Neural progenitor cell (in vitro differentiated cells): ENCODE results near the gene CCNE1. TPM values are rescaled to one million over a fixed set of nuclear protein-coding genes. Genes with fewer than 3 reads are reported as not detected.

Source experiments
- DNase-seq: peaks from one replicate; pipeline ENCODE4 v3.0.0-alpha.2; 2016; ENCODE audit warnings: low spot score
- H2AFZ ChIP-seq: fragments of 200-600 bp; sonication (generic); replicated peaks from 2 replicates; pipeline ENCODE4 v1.6.1; 2016; ENCODE audit warnings: antibody characterized with exemption
- H3F3A ChIP-seq: fragments of 200-600 bp; sonication (generic); 2 replicates; pipeline ENCODE4 v1.6.1; 2016; ENCODE audit warnings: antibody characterized with exemption, low read depth
- H3K27ac ChIP-seq: fragments of 200-600 bp; sonication (generic); 2 replicates; pipeline ENCODE4 v1.5.1; 2016; ENCODE audit warnings: mild to moderate bottlenecking
- H3K27me3 ChIP-seq: fragments of 200-600 bp; sonication (generic); 2 replicates; pipeline ENCODE4 v1.6.1; 2016; ENCODE audit warnings: mild to moderate bottlenecking, moderate library complexity
- H3K36me3 ChIP-seq: fragments of 200-600 bp; sonication (generic); 2 replicates; pipeline ENCODE4 v1.5.1; 2016
- H3K4me1 ChIP-seq: fragments of 200-600 bp; sonication (generic); 2 replicates; pipeline ENCODE4 v1.6.1; 2016; ENCODE audit warnings: mixed run types
- H3K4me2 ChIP-seq: fragments of 200-600 bp; sonication (generic); 2 replicates; pipeline ENCODE4 v1.6.1; 2016
- H3K4me3 ChIP-seq: fragments of 200-600 bp; sonication (generic); 2 replicates; pipeline ENCODE4 v1.5.1; 2016
- H3K79me2 ChIP-seq: fragments of 200-600 bp; sonication (generic); 2 replicates; pipeline ENCODE4 v1.6.1; 2016; ENCODE audit warnings: low read depth
- H3K9ac ChIP-seq: fragments of 200-600 bp; sonication (generic); 2 replicates; pipeline ENCODE4 v1.6.1; 2016
- H3K9me3 ChIP-seq: fragments of 200-600 bp; sonication (generic); 2 replicates; pipeline ENCODE4 v1.5.1; 2016; ENCODE audit warnings: low read depth
- H4K20me1 ChIP-seq: fragments of 200-600 bp; sonication (generic); 2 replicates; pipeline ENCODE4 v1.6.1; 2016; ENCODE audit warnings: low read depth
- H3K27ac Mint-ChIP-seq: 3 replicates; pipeline ENCODE4 v1.8.0; 2021; ENCODE audit warnings: mixed read lengths
- H3K27me3 Mint-ChIP-seq: 2 replicates; pipeline ENCODE4 v1.8.0; 2022; ENCODE audit warnings: low read depth, mild to moderate bottlenecking, inconsistent platforms, moderate library complexity, mixed read lengths; ENCODE audit not compliant: insufficient read depth
- H3K36me3 Mint-ChIP-seq: 3 replicates; pipeline ENCODE4 v1.8.0; 2021; ENCODE audit warnings: mixed read lengths
- H3K4me1 Mint-ChIP-seq: 3 replicates; pipeline ENCODE4 v1.8.0; 2021; ENCODE audit warnings: mixed read lengths
- H3K4me3 Mint-ChIP-seq: 3 replicates; pipeline ENCODE4 v1.8.0; 2021; ENCODE audit warnings: mild to moderate bottlenecking, moderate library complexity, mixed read lengths
- H3K9me3 Mint-ChIP-seq: 3 replicates; pipeline ENCODE4 v1.8.0; 2020; ENCODE audit warnings: mixed read lengths
- CTCF ChIP-seq: fragments of 200-600 bp; sonication (generic); IDR thresholded peaks from 2 replicates; pipeline ENCODE4 v1.5.1; 2017; ENCODE audit warnings: antibody characterized with exemption, mild to moderate bottlenecking
- EZH2 ChIP-seq: fragments of 200-600 bp; sonication (generic); IDR thresholded peaks from 2 replicates; pipeline ENCODE4 v1.6.1; 2017; ENCODE audit warnings: antibody characterized with exemption, mild to moderate bottlenecking, moderate library complexity
- EZH2phosphoT487 ChIP-seq: fragments of 200-600 bp; sonication (generic); IDR thresholded peaks from 2 replicates; pipeline ENCODE4 v1.6.1; 2017; ENCODE audit warnings: antibody characterized with exemption
- total RNA-seq: library from RNA; depleted of rRNA; stranded (reverse); fragments of >200 nt; gene quantifications from 2 replicates; pipeline ENCODE4 v1.2.3, GENCODE V29; 2015; ENCODE audit warnings: low replicate concordance

CCNE1 gene
- total RNA-seq, result 31.4 and 34.5 TPM in 2 replicates

- peaks cover 7% of the 10 kb centered on the region for H3K27me3 Mint-ChIP-seq
- peak within 1 kb of the TSS; percentile 95 for H3K4me3 Mint-ChIP-seq
- Histone ChIP-seq H3K9ac (no peak within 1 kb of the TSS), H3K4me3 (peak within 1 kb of the TSS; percentile 68), H3K36me3 (no peaks in the 10 kb centered on the region), H3F3A (peaks cover 9% of the 10 kb centered on the region), H4K20me1 (no peaks in the 10 kb centered on the region), H2AFZ (peak within 1 kb of the TSS; percentile 98), H3K9me3 (no peaks in the 10 kb centered on the region), H3K4me1 (no peaks in the 10 kb centered on the region), H3K79me2 (no peaks in the 10 kb centered on the region), H3K27ac (no peak within 1 kb of the TSS), H3K4me2 (peak within 1 kb of the TSS; percentile 83), H3K27me3 (peaks cover 15% of the 10 kb centered on the region)
- H3K27ac Mint-ChIP-seq, result no peak within 1 kb of the TSS
- H3K36me3 Mint-ChIP-seq, result peaks cover 2% of the 10 kb centered on the region
- peaks cover 14% of the 10 kb centered on the region for H3K4me1 Mint-ChIP-seq
- peak; percentile 32 for TF ChIP-seq EZH2
- no peak for TF ChIP-seq EZH2phosphoT487
- no peaks in the 10 kb centered on the region for H3K9me3 Mint-ChIP-seq
- DNase-seq, result peak; percentile 93
Observed at GRCh38 chr19:29811125-29812079, at the start of gene CCNE1. CCNE1 (plus strand) TSS chr19:29811991; CDS start chr19:29812556, 565 bp downstream.

DNA sequence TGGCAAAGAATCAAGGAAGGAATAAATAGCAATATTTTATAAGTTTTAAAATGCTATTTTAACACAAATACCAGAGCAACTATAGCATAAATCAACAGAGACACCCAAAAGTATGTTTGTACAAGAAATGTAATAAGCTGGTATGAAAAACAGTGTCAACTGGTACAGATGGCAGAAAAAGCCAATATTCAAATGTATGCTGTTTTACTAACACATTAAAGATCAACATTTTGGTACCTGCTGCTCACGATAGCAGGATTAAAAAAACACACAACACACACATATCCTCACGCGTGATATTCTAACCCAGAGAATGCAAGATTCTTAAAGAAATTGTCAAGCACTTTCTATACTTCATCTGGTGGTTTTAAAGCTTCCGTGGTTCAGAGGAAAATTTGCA, 48.6 kb upstream of the CCNE1 start:
- no peak for DNase-seq
- H2AFZ ChIP-seq, result no peak overlapping the region
- peaks cover 2% of the 10 kb centered on the region for H3K4me1 Mint-ChIP-seq
- TF ChIP-seq EZH2phosphoT487 (no peak), EZH2 (no peak), CTCF (no peak)
- no peak overlapping the region for H3K27ac ChIP-seq
- no peak overlapping the region for H3K4me3 ChIP-seq
- no peaks in the 10 kb centered on the region for H3K4me1 ChIP-seq
- no peak overlapping the region for H3K4me3 Mint-ChIP-seq
- no peaks in the 10 kb centered on the region for H3K9me3 ChIP-seq
- no peaks in the 10 kb centered on the region for H3K79me2 ChIP-seq
- no peak overlapping the region for H3K27ac Mint-ChIP-seq
- no peaks in the 10 kb centered on the region for H4K20me1 ChIP-seq
- no peaks in the 10 kb centered on the region for H3K36me3 ChIP-seq
- H3F3A ChIP-seq, result no peaks in the 10 kb centered on the region
- H3K27me3 Mint-ChIP-seq, result peaks cover 12% of the 10 kb centered on the region
- no peak overlapping the region for H3K4me2 ChIP-seq
- H3K36me3 Mint-ChIP-seq, result no peaks in the 10 kb centered on the region
- no peaks in the 10 kb centered on the region for H3K9me3 Mint-ChIP-seq
- no peak overlapping the region for H3K9ac ChIP-seq
- H3K27me3 ChIP-seq, result no peaks in the 10 kb centered on the region

- H3K27me3 Mint-ChIP-seq, result peaks cover 12% of the 10 kb centered on the region
- no peaks in the 10 kb centered on the region for H3K36me3 Mint-ChIP-seq
- H3K4me2 ChIP-seq, result no peak overlapping the region
- H3K4me1 ChIP-seq, result no peaks in the 10 kb centered on the region
- H3K4me3 Mint-ChIP-seq, result no peak overlapping the region
- H3F3A ChIP-seq, result no peaks in the 10 kb centered on the region
- no peak overlapping the region for H3K27ac Mint-ChIP-seq
- H3K36me3 ChIP-seq, result no peaks in the 10 kb centered on the region
- H3K27me3 ChIP-seq, result no peaks in the 10 kb centered on the region
- no peaks in the 10 kb centered on the region for H3K79me2 ChIP-seq
- no peak overlapping the region for H3K27ac ChIP-seq
- no peak overlapping the region for H3K4me3 ChIP-seq
- no peak for TF ChIP-seq EZH2
- no peak for TF ChIP-seq CTCF
- TF ChIP-seq EZH2phosphoT487, result no peak
- H2AFZ ChIP-seq, result no peak overlapping the region
- no peaks in the 10 kb centered on the region for H3K9me3 Mint-ChIP-seq
- H3K9me3 ChIP-seq, result no peaks in the 10 kb centered on the region
- H3K9ac ChIP-seq, result no peak overlapping the region
- DNase-seq, result no peak
- H4K20me1 ChIP-seq, result no peaks in the 10 kb centered on the region
- peaks cover 2% of the 10 kb centered on the region for H3K4me1 Mint-ChIP-seq
Observed at GRCh38 chr19:29764361-29764760, 47.4 kb upstream of the CCNE1 start.

- H3K4me1 ChIP-seq, result no peaks in the 10 kb centered on the region
- H3K27me3 ChIP-seq, result no peaks in the 10 kb centered on the region
- H2AFZ ChIP-seq, result no peak overlapping the region
- no peaks in the 10 kb centered on the region for H3K9me3 Mint-ChIP-seq
- no peaks in the 10 kb centered on the region for H3K36me3 ChIP-seq
- no peak overlapping the region for H3K4me3 Mint-ChIP-seq
- H3K79me2 ChIP-seq, result no peaks in the 10 kb centered on the region
- H3K27me3 Mint-ChIP-seq, result peaks cover 10% of the 10 kb centered on the region
- H3F3A ChIP-seq, result no peaks in the 10 kb centered on the region
- no peak overlapping the region for H3K27ac Mint-ChIP-seq
- H4K20me1 ChIP-seq, result no peaks in the 10 kb centered on the region
- H3K4me2 ChIP-seq, result no peak overlapping the region
- no peak overlapping the region for H3K9ac ChIP-seq
- TF ChIP-seq CTCF (no peak), EZH2phosphoT487 (no peak), EZH2 (no peak)
- no peak overlapping the region for H3K27ac ChIP-seq
- no peaks in the 10 kb centered on the region for H3K36me3 Mint-ChIP-seq
- H3K4me1 Mint-ChIP-seq, result no peaks in the 10 kb centered on the region
- H3K4me3 ChIP-seq, result no peak overlapping the region
- DNase-seq, result no peak
- no peaks in the 10 kb centered on the region for H3K9me3 ChIP-seq
Observed at GRCh38 chr19:29766100-29766499, 45.7 kb upstream of the CCNE1 start.
